ENCODE data around the gene FZD4. TPM values are rescaled to one million over a fixed set of nuclear protein-coding genes. Genes with fewer than 3 reads are reported as not detected.

The FZD4 gene
- total RNA-seq, 2 experiments from 2014 or later = 0.17 TPM; not detected in 1

GRCh38 chr11:86912238-86912637 lies 43.0 kb downstream of the FZD4 start:
- Histone ChIP-seq H3K4me1 (ENCODE audit: insufficient read depth, low read length, poor library complexity, severe bottlenecking) (no peaks in the 10 kb centered on the region), H2AFZ (ENCODE audit: low read length) (no peak overlapping the region), H3K27ac (ENCODE audit: low read depth, low read length, poor library complexity, severe bottlenecking) (no peak overlapping the region), H4K20me1 (ENCODE audit: insufficient read depth, low read length) (no peaks in the 10 kb centered on the region), H3K9me3 (ENCODE audit: low read length) (no peaks in the 10 kb centered on the region), H3K4me2 (ENCODE audit: low read length) (no peak overlapping the region), H3K4me3 (ENCODE audit: low read depth, low read length, poor library complexity, severe bottlenecking) (no peak overlapping the region), H3K79me2 (ENCODE audit: insufficient read depth, low read depth, low read length) (no peaks in the 10 kb centered on the region), H3K36me3 (ENCODE audit: insufficient read depth, low read length) (no peaks in the 10 kb centered on the region), H3K9me2 (ENCODE audit: insufficient read depth, low read length) (no peaks in the 10 kb centered on the region)
- ChIA-PET CTCF (ENCODE audit: unreplicated experiment) (no interaction called here), POLR2A (interaction anchor here (0.5 kb wide), 1 partner anchor 580 kb away, joined by 3 read pairs; no protein-coding TSS in a partner anchor)
- TF ChIP-seq EZH2phosphoT487 (IDR thresholded peaks at IDR 0.05; ENCODE audit: borderline replicate concordance, low read depth, low read length) = no peak
- TF ChIP-seq CTCF (conservative IDR thresholded peaks at IDR 0.05; ENCODE audit: low read length) = no peak
- no peak for DNase-seq (ENCODE audit: low spot score)
- BruUV-seq (replicated peaks) = no TSS peak
- intact Hi-C loops (cut with micrococcal nuclease; ENCODE audit: unreplicated experiment) = no loop called here

GRCh38 chr11:86910592-86910991 lies 44.6 kb downstream of the FZD4 start:
- CTCF ChIA-PET (ENCODE audit: unreplicated experiment) = no interaction called here
- no peak overlapping the region for H3K4me2 ChIP-seq (ENCODE audit: low read length)
- H2AFZ ChIP-seq (ENCODE audit: low read length) = no peak overlapping the region
- no peaks in the 10 kb centered on the region for H3K9me2 ChIP-seq (ENCODE audit: insufficient read depth, low read length)
- POLR2A ChIA-PET = interaction anchor here (1.0 kb wide), 2 partner anchors 49 to 1104 kb away, joined by 4 to 5 read pairs; no protein-coding TSS in a partner anchor
- DNase-seq (ENCODE audit: low spot score) = no peak
- H3K79me2 ChIP-seq (ENCODE audit: insufficient read depth, low read depth, low read length) = no peaks in the 10 kb centered on the region
- H4K20me1 ChIP-seq (ENCODE audit: insufficient read depth, low read length) = no peaks in the 10 kb centered on the region
- H3K4me3 ChIP-seq (ENCODE audit: low read depth, low read length, poor library complexity, severe bottlenecking) = no peak overlapping the region
- intact Hi-C loops (cut with micrococcal nuclease; ENCODE audit: unreplicated experiment) = no loop called here
- TF ChIP-seq EZH2phosphoT487 (IDR thresholded peaks at IDR 0.05; ENCODE audit: borderline replicate concordance, low read depth, low read length) = no peak
- TF ChIP-seq CTCF (conservative IDR thresholded peaks at IDR 0.05; ENCODE audit: low read length) = no peak
- no TSS peak for BruUV-seq (replicated peaks)
- H3K4me1 ChIP-seq (ENCODE audit: insufficient read depth, low read length, poor library complexity, severe bottlenecking) = no peaks in the 10 kb centered on the region
- no peak overlapping the region for H3K27ac ChIP-seq (ENCODE audit: low read depth, low read length, poor library complexity, severe bottlenecking)
- no peaks in the 10 kb centered on the region for H3K9me3 ChIP-seq (ENCODE audit: low read length)
- H3K36me3 ChIP-seq (ENCODE audit: insufficient read depth, low read length) = no peaks in the 10 kb centered on the region

GRCh38 chr11:86906198-86906597 lies 49.0 kb downstream of the FZD4 start:
- Histone ChIP-seq H2AFZ (ENCODE audit: low read length) (no peak overlapping the region), H3K9me2 (ENCODE audit: insufficient read depth, low read length) (no peaks in the 10 kb centered on the region), H3K4me2 (ENCODE audit: low read length) (no peak overlapping the region), H3K4me1 (ENCODE audit: insufficient read depth, low read length, poor library complexity, severe bottlenecking) (no peaks in the 10 kb centered on the region), H3K9me3 (ENCODE audit: low read length) (no peaks in the 10 kb centered on the region), H3K4me3 (ENCODE audit: low read depth, low read length, poor library complexity, severe bottlenecking) (no peak overlapping the region), H3K36me3 (ENCODE audit: insufficient read depth, low read length) (no peaks in the 10 kb centered on the region), H4K20me1 (ENCODE audit: insufficient read depth, low read length) (no peaks in the 10 kb centered on the region), H3K79me2 (ENCODE audit: insufficient read depth, low read depth, low read length) (no peaks in the 10 kb centered on the region), H3K27ac (ENCODE audit: low read depth, low read length, poor library complexity, severe bottlenecking) (no peak overlapping the region)
- ChIA-PET CTCF (ENCODE audit: unreplicated experiment) (no interaction called here), POLR2A (no interaction called here)
- DNase-seq (ENCODE audit: low spot score) = no peak
- no TSS peak for BruUV-seq (replicated peaks)
- TF ChIP-seq EZH2phosphoT487 (IDR thresholded peaks at IDR 0.05; ENCODE audit: borderline replicate concordance, low read depth, low read length) (no peak), CTCF (conservative IDR thresholded peaks at IDR 0.05; ENCODE audit: low read length) (no peak)
- intact Hi-C loops (cut with micrococcal nuclease; ENCODE audit: unreplicated experiment) = no loop called here

All from OCI-LY7 (cell line).